Measurements from ENCODE around the gene SETD1A.

GRCh38 chr16:31025339-31025738 lies 67.8 kb downstream of the SETD1A start:
- TF ChIP-seq CTCF (IDR thresholded peaks at IDR 0.05 in 2 of 3, conservative IDR thresholded peaks at IDR 0.05 in 1 of 3; ENCODE audit: insufficient read depth in 2 of 3, low read depth in 1 of 3, low read length in 3 of 3): no peak
- TF ChIP-seq MTA2 (IDR thresholded peaks at IDR 0.05; ENCODE audit: low read depth): no peak
- TF ChIP-seq THRA (IDR thresholded peaks at IDR 0.05): no peak
- no peak for TF ChIP-seq ZBTB8A (IDR thresholded peaks at IDR 0.05; ENCODE audit: partially characterized antibody)
- TF ChIP-seq MAFK (IDR thresholded peaks at IDR 0.05; ENCODE audit: low read length): no peak
- no peak for TF ChIP-seq ELF1 (tag; IDR thresholded peaks at IDR 0.05)
- TF ChIP-seq CHD1 (IDR thresholded peaks at IDR 0.05; ENCODE audit: low read length): no peak
